Neuron (in vitro differentiated cells): ENCODE data around the gene PROK1.

Source experiments
- H2AFZ ChIP-seq: one replicate; pipeline ENCODE4 v1.6.1; 2013; ENCODE audit warnings: low read depth, mild to moderate bottlenecking, inconsistent platforms, low read length, moderate library complexity
- H3K27me3 ChIP-seq: one replicate; pipeline ENCODE4 v1.6.1; 2013; ENCODE audit warnings: low read length; ENCODE audit not compliant: insufficient read depth
- H3K36me3 ChIP-seq: one replicate; pipeline ENCODE4 v1.6.1; 2013; ENCODE audit warnings: low read length; ENCODE audit not compliant: insufficient read depth
- H3K4me1 ChIP-seq: one replicate; pipeline ENCODE4 v1.6.1; 2013; ENCODE audit warnings: low read length; ENCODE audit not compliant: insufficient read depth
- H3K4me3 ChIP-seq: 2 replicates; pipeline ENCODE4 v1.5.1; 2013; ENCODE audit warnings: mild to moderate bottlenecking, low read length, moderate library complexity
- H3K9me3 ChIP-seq: one replicate; pipeline ENCODE4 v1.6.1; 2013; ENCODE audit warnings: low read length

PROK1 gene

GRCh38 chr1:110489406-110489805, 38.5 kb downstream of the PROK1 start:
- peaks cover 7% of the 10 kb centered on the region for H3K27me3 ChIP-seq
- H3K9me3 ChIP-seq, result no peaks in the 10 kb centered on the region
- no peak overlapping the region for H3K4me3 ChIP-seq
- peaks cover 3% of the 10 kb centered on the region for H3K4me1 ChIP-seq
- no peak overlapping the region for H2AFZ ChIP-seq
- no peaks in the 10 kb centered on the region for H3K36me3 ChIP-seq

- peaks cover 7% of the 10 kb centered on the region for H3K27me3 ChIP-seq
- peaks cover 10% of the 10 kb centered on the region for H3K4me1 ChIP-seq
- no peak overlapping the region for H2AFZ ChIP-seq
- no peaks in the 10 kb centered on the region for H3K9me3 ChIP-seq
- no peaks in the 10 kb centered on the region for H3K36me3 ChIP-seq
- H3K4me3 ChIP-seq, result no peak overlapping the region
Observed at GRCh38 chr1:110489973-110490542, 39.1 kb downstream of the PROK1 start.

- Histone ChIP-seq H3K9me3 (no peaks in the 10 kb centered on the region), H2AFZ (no peak overlapping the region), H3K27me3 (peaks cover 7% of the 10 kb centered on the region), H3K36me3 (no peaks in the 10 kb centered on the region), H3K4me1 (peaks cover 17% of the 10 kb centered on the region), H3K4me3 (no peak overlapping the region)
Observed at GRCh38 chr1:110490791-110491451, 40.0 kb downstream of the PROK1 start.

- no peak overlapping the region for H3K4me3 ChIP-seq
- peaks cover 2% of the 10 kb centered on the region for H3K27me3 ChIP-seq
- H3K4me1 ChIP-seq, result peaks cover 17% of the 10 kb centered on the region
- no peaks in the 10 kb centered on the region for H3K9me3 ChIP-seq
- no peak overlapping the region for H2AFZ ChIP-seq
- no peaks in the 10 kb centered on the region for H3K36me3 ChIP-seq
Observed at GRCh38 chr1:110492573-110492972, 41.6 kb downstream of the PROK1 start.

- no peaks in the 10 kb centered on the region for H3K36me3 ChIP-seq
- no peaks in the 10 kb centered on the region for H3K9me3 ChIP-seq
- H3K4me1 ChIP-seq, result peaks cover 17% of the 10 kb centered on the region
- H3K27me3 ChIP-seq, result no peaks in the 10 kb centered on the region
- no peak overlapping the region for H2AFZ ChIP-seq
- no peak overlapping the region for H3K4me3 ChIP-seq
Observed at GRCh38 chr1:110493059-110493699, 42.2 kb downstream of the PROK1 start.

GRCh38 chr1:110494036-110494435, 43.1 kb downstream of the PROK1 start:
- Histone ChIP-seq H2AFZ (no peak overlapping the region), H3K4me3 (no peak overlapping the region), H3K4me1 (peaks cover 17% of the 10 kb centered on the region), H3K9me3 (no peaks in the 10 kb centered on the region), H3K36me3 (no peaks in the 10 kb centered on the region), H3K27me3 (no peaks in the 10 kb centered on the region)

- Histone ChIP-seq H2AFZ (no peak overlapping the region), H3K4me1 (peaks cover 17% of the 10 kb centered on the region), H3K9me3 (no peaks in the 10 kb centered on the region), H3K36me3 (no peaks in the 10 kb centered on the region), H3K27me3 (no peaks in the 10 kb centered on the region), H3K4me3 (peak overlapping the region; percentile 15)
Observed at GRCh38 chr1:110494522-110495406, 43.8 kb downstream of the PROK1 start.

- H3K36me3 ChIP-seq, result no peaks in the 10 kb centered on the region
- no peak overlapping the region for H3K4me3 ChIP-seq
- H3K27me3 ChIP-seq, result no peaks in the 10 kb centered on the region
- no peak overlapping the region for H2AFZ ChIP-seq
- H3K9me3 ChIP-seq, result no peaks in the 10 kb centered on the region
- H3K4me1 ChIP-seq, result peaks cover 17% of the 10 kb centered on the region
Observed at GRCh38 chr1:110495926-110496600, 45.1 kb downstream of the PROK1 start.

- Histone ChIP-seq H3K27me3 (no peaks in the 10 kb centered on the region), H3K9me3 (no peaks in the 10 kb centered on the region), H3K36me3 (no peaks in the 10 kb centered on the region), H2AFZ (no peak overlapping the region), H3K4me3 (no peak overlapping the region), H3K4me1 (peaks cover 17% of the 10 kb centered on the region)
Observed at GRCh38 chr1:110498270-110498669, 47.3 kb downstream of the PROK1 start.

- H3K4me3 ChIP-seq, result no peak overlapping the region
- no peaks in the 10 kb centered on the region for H3K4me1 ChIP-seq
Observed at GRCh38 chr1:110501488-110502132, 50.7 kb downstream of the PROK1 start.

GRCh38 chr1:110502402-110503151, 51.6 kb downstream of the PROK1 start:
- no peaks in the 10 kb centered on the region for H3K27me3 ChIP-seq

More at GRCh38 chr1:110501488-110502132, 50.7 kb downstream of the PROK1 start:
- no peak overlapping the region for H2AFZ ChIP-seq
- H3K36me3 ChIP-seq, result no peaks in the 10 kb centered on the region
- H3K9me3 ChIP-seq, result no peaks in the 10 kb centered on the region
- H3K27me3 ChIP-seq, result no peaks in the 10 kb centered on the region

GRCh38 chr1:110503471-110503870, 52.5 kb downstream of the PROK1 start:
- Histone ChIP-seq H3K27me3 (no peaks in the 10 kb centered on the region), H3K4me1 (no peaks in the 10 kb centered on the region), H3K4me3 (no peak overlapping the region)

More at GRCh38 chr1:110502402-110503151, 51.6 kb downstream of the PROK1 start:
- H3K4me3 ChIP-seq, result no peak overlapping the region
- no peaks in the 10 kb centered on the region for H3K4me1 ChIP-seq
- no peaks in the 10 kb centered on the region for H3K9me3 ChIP-seq
- H2AFZ ChIP-seq, result no peak overlapping the region
- no peaks in the 10 kb centered on the region for H3K36me3 ChIP-seq

More at GRCh38 chr1:110503471-110503870, 52.5 kb downstream of the PROK1 start:
- H2AFZ ChIP-seq, result no peak overlapping the region
- H3K9me3 ChIP-seq, result no peaks in the 10 kb centered on the region
- H3K36me3 ChIP-seq, result no peaks in the 10 kb centered on the region
